ENCODE results near the gene ANAPC1.
"Not testable (repeated sequence)": the region's sequence is repeated elsewhere in the genome, so short reads cannot be mapped to it uniquely, and the experiment has no call there.

ANAPC1 gene

GRCh38 chr2:111735838-111736721, 147.9 kb downstream of the ANAPC1 start:
- DNase-seq (ENCODE audit: low spot score) = not testable (repeated sequence)

DNA sequence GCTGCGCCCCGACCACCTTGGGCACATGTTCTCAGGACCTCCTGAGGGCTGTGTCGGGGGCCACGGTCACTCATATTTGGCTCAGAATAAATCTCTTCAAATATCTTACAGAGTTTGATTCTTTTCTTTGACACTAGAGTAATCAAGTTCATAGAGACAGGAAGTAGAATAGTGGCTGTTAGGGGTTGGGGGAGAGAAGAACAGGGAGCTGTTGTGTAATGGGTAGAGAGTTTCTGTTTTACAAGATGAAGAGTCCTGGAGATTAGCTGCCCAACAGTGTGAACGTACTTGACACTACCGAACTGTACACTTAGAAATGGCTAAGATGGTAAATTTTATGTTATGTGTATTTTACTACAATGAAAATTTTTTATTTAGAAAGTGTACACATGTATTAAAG, 148.6 kb downstream of the ANAPC1 start:
- not testable (repeated sequence) for DNase-seq (ENCODE audit: low spot score)

DNA sequence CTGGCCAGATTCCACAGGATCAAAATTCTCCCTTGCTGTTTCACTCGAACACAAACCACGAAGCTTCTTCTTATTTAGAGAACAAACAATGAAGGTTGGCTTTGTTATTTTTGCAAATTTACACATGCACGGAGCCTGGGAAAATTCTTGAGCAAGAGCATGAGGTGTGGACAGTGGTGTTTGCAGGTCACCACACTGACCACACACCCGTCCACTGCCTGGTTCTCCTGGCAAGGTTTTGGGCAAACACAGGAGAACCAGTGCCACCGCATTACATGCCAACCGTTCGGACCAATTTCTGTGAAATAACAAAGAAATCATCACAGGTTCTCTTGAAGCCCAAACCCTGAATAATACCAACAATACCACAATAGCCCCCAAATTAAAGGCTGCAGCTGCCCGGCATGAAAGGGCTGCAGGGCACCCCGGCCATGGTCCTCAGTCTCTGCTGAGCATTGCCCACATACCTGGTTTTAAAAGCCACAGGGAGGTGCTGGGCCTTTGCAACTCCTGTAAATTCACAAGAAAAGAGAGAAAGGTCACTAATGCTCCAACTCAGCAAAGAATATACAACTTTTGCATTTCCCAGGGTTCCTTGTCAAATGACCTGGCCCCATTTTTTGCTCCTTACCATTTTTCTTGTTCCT, 154.1 kb downstream of the ANAPC1 start:
- DNase-seq (ENCODE audit: low spot score) = not testable (repeated sequence)

DNA sequence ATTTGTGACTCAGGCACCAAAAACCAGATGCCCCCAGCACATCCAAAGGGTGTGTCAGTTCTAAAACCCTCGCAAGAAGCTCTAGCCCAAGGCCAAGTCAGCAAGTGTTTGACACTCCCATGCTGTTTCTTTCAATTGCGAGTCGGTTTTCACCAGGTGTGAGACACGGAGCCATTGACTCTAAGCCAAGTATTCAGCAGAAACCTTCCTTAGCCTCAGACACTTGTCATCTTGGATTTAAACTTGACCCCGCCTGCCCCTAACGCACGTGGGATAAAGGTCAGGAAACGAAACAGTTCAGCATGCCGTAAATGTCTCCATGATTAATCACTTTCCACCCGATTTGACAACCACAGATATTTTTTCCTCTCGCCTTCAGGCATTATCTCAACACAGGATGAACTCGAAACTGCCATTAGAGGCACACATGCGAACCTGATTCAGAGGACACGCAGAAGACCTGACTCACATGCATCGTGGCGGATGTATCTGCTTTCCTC, 156.3 kb downstream of the ANAPC1 start:
- not testable (repeated sequence) for DNase-seq (ENCODE audit: low spot score)

- DNase-seq (ENCODE audit: low spot score) = not testable (repeated sequence)
These were observed 158.3 kb downstream of the ANAPC1 start for GRCh38 chr2:111725742-111726141.

- DNase-seq (ENCODE audit: low spot score) = not testable (repeated sequence)
These were observed 164.4 kb downstream of the ANAPC1 start for GRCh38 chr2:111719610-111720009.

Measured in HuH-7 (cell line).